Smooth muscle cell (in vitro differentiated cells): Measurements from ENCODE around the gene CCT4. TPM values are rescaled to one million over a fixed set of nuclear protein-coding genes. Genes with fewer than 3 reads are reported as not detected.

Experiments
- DNase-seq: peaks from one replicate; lab custom pipeline; 2025; ENCODE audit not compliant: unreplicated experiment; lab: John Stamatoyannopoulos, UW
- H2AFZ ChIP-seq: fragments of 200-600 bp; sonication (generic); 2 replicates; pipeline ENCODE4 v1.6.0; 2016; ENCODE audit warnings: antibody characterized with exemption, low read depth, mild to moderate bottlenecking
- H3F3A ChIP-seq: fragments of 200-600 bp; sonication (generic); 2 replicates; pipeline ENCODE4 v1.6.0; 2017; ENCODE audit warnings: antibody characterized with exemption, low read depth
- H3K27ac ChIP-seq: fragments of 200-600 bp; sonication (generic); 2 replicates; pipeline ENCODE4 v1.5.1; 2016; ENCODE audit warnings: low read depth, mild to moderate bottlenecking
- H3K27me3 ChIP-seq: fragments of 200-600 bp; sonication (generic); 2 replicates; pipeline ENCODE4 v1.6.1; 2016; ENCODE audit warnings: low read depth, mild to moderate bottlenecking
- H3K36me3 ChIP-seq: fragments of 200-600 bp; sonication (generic); 2 replicates; pipeline ENCODE4 v1.5.1; 2016; ENCODE audit warnings: low read depth
- H3K4me1 ChIP-seq: fragments of 200-600 bp; sonication (generic); 2 replicates; pipeline ENCODE4 v1.5.1; 2016; ENCODE audit warnings: low read depth
- H3K4me2 ChIP-seq: fragments of 200-600 bp; sonication (generic); 2 replicates; pipeline ENCODE4 v1.6.0; 2016; ENCODE audit warnings: mild to moderate bottlenecking
- H3K4me3 ChIP-seq: fragments of 200-600 bp; sonication (generic); 2 replicates; pipeline ENCODE4 v1.5.1; 2016; ENCODE audit warnings: mild to moderate bottlenecking
- H3K79me2 ChIP-seq: fragments of 200-600 bp; sonication (generic); 2 replicates; pipeline ENCODE4 v1.6.0; 2016; ENCODE audit warnings: low read depth, mild to moderate bottlenecking
- H3K9ac ChIP-seq: fragments of 200-600 bp; sonication (generic); 2 replicates; pipeline ENCODE4 v1.6.0; 2016; ENCODE audit warnings: low read depth
- H3K9me3 ChIP-seq: fragments of 200-600 bp; sonication (generic); replicated peaks from 2 replicates; pipeline ENCODE4 v1.5.1; 2016; ENCODE audit warnings: low read depth
- H4K20me1 ChIP-seq: fragments of 200-600 bp; sonication (generic); 2 replicates; pipeline ENCODE4 v1.6.0; 2016; ENCODE audit warnings: low read depth
- WGBS: methylation state at CpG from one replicate; pipeline ENCODE4 v1.1.7; 2016; ENCODE audit warnings: low lambda C conversion rate; 5-methylcytosine and 5-hydroxymethylcytosine counted together
- polyA plus RNA-seq: library from polyadenylated mRNA; unstranded; fragments of >200 nt; fragmentation: Nextera tagmentation; extraction: Ambion mirVana; gene quantifications from 2 replicates; pipeline ENCODE4 v1.2.1, GENCODE V29; 2016
- small RNA-seq: library from RNA; depleted of rRNA; stranded (forward); fragments of <200 nt; gene quantifications from one replicate; pipeline ENCODE3, GENCODE V24; 2014
- total RNA-seq: library from RNA; depleted of rRNA; stranded (reverse); fragments of >200 nt; gene quantifications from 2 replicates; pipeline ENCODE4 v1.2.3, GENCODE V29; 2014
- TF ChIP-seq, protein P1 (sequence below): fragments of 200-600 bp; sonication (generic); IDR thresholded peaks from 2 replicates; pipeline ENCODE4 v1.5.1; 2017; ENCODE audit warnings: borderline replicate concordance, mild to moderate bottlenecking, antibody characterized with exemption; ENCODE audit not compliant: insufficient read depth, poor library complexity, severe bottlenecking

The CCT4 gene
- total and polyA plus RNA-seq, 2 experiments from 2014 or later: 117 to 164 TPM

DNA sequence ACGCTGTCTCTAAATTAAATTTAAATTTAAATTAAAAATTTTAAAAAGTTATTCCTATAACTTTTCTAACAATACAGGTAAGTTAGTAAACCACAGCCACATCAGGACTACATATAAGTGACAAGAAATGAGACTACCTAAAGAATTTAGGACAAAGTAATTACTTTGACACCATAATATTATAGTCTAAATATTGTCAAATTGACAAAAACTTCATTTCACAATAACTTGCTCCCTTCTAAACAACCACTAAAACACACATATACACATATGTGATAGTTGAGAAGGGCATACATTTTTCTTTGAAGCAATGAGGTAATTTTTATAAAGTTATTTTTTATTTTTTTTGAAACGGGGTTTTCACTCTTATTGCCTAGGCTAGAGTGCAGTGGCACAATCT is 66.2 kb downstream of the CCT4 start:
- no peaks in the 10 kb centered on the region for H3K27me3 ChIP-seq
- no peak overlapping the region for H3K9ac ChIP-seq
- no peaks in the 10 kb centered on the region for H3K9me3 ChIP-seq
- no peak overlapping the region for H3K27ac ChIP-seq
- WGBS: 98% methylated on average over 2 of the region's 2 CpGs
- H2AFZ ChIP-seq: no peak overlapping the region
- TF ChIP-seq, protein P1, sequence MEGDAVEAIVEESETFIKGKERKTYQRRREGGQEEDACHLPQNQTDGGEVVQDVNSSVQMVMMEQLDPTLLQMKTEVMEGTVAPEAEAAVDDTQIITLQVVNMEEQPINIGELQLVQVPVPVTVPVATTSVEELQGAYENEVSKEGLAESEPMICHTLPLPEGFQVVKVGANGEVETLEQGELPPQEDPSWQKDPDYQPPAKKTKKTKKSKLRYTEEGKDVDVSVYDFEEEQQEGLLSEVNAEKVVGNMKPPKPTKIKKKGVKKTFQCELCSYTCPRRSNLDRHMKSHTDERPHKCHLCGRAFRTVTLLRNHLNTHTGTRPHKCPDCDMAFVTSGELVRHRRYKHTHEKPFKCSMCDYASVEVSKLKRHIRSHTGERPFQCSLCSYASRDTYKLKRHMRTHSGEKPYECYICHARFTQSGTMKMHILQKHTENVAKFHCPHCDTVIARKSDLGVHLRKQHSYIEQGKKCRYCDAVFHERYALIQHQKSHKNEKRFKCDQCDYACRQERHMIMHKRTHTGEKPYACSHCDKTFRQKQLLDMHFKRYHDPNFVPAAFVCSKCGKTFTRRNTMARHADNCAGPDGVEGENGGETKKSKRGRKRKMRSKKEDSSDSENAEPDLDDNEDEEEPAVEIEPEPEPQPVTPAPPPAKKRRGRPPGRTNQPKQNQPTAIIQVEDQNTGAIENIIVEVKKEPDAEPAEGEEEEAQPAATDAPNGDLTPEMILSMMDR: no peak
- no peak overlapping the region for H3K4me3 ChIP-seq
- no peak overlapping the region for H3K4me2 ChIP-seq
- H3F3A ChIP-seq: no peaks in the 10 kb centered on the region
- H3K4me1 ChIP-seq: no peaks in the 10 kb centered on the region
- H3K79me2 ChIP-seq: no peaks in the 10 kb centered on the region
- H4K20me1 ChIP-seq: no peaks in the 10 kb centered on the region
- DNase-seq: no peak
- no peaks in the 10 kb centered on the region for H3K36me3 ChIP-seq

Small RNAs within 50 kb of the gene (small RNA-seq; reads per million reads assigned to genes)
- gene RF00019: not detected

Other genes with a start within 250 kb of the CCT4 start
- gene FAM161A, start 34.6 kb downstream of the CCT4 start, total RNA-seq: 3.9 TPM in 2 replicates
- gene FAM161A, start 34.6 kb downstream of the CCT4 start, polyA plus RNA-seq: 4.1 and 5.7 TPM in 2 replicates
- gene COMMD1, start 17.0 kb upstream of the CCT4 start, total RNA-seq: 37.9 and 50.6 TPM in 2 replicates
- 73.8 and 82.9 TPM in 2 replicates for gene COMMD1, start 17.0 kb upstream of the CCT4 start, polyA plus RNA-seq